HG02884 (cell line): Measurements from ENCODE around the gene FRMPD2.
A peak's percentile ranks its signal among the peaks of the same experiment; 100 is the strongest.
"Not testable (repeated sequence)": the region's sequence is repeated elsewhere in the genome, so short reads cannot be mapped to it uniquely, and the experiment has no call there.

ENCODE experiments used
- ATAC-seq: cut with Tn5 transposase; IDR thresholded peaks from one replicate; pipeline ENCODE4 v1.9.1; 2021; ENCODE audit warnings: mild to moderate bottlenecking, moderate library complexity; ENCODE audit not compliant: unreplicated experiment

Gene FRMPD2

GRCh38 chr10:48206482-48207250, 67.8 kb downstream of the FRMPD2 start:
- ATAC-seq: no peak

- peak; percentile 78 for ATAC-seq
Observed at GRCh38 chr10:48205918-48206317, 68.6 kb downstream of the FRMPD2 start.

GRCh38 chr10:48199580-48200377, 74.7 kb downstream of the FRMPD2 start:
- ATAC-seq: no peak

- no peak for ATAC-seq
Observed at GRCh38 chr10:48197236-48197899, 77.1 kb downstream of the FRMPD2 start.

GRCh38 chr10:48195803-48196202, 78.7 kb downstream of the FRMPD2 start:
- ATAC-seq: no peak

GRCh38 chr10:48194830-48195229, 79.7 kb downstream of the FRMPD2 start:
- ATAC-seq: no peak

GRCh38 chr10:48193556-48193955, 80.9 kb downstream of the FRMPD2 start:
- no peak for ATAC-seq

- ATAC-seq: no peak
Observed at GRCh38 chr10:48192881-48193450, 81.5 kb downstream of the FRMPD2 start.

- ATAC-seq: no peak
Observed at GRCh38 chr10:48187713-48188485, 86.6 kb downstream of the FRMPD2 start.

GRCh38 chr10:48187126-48187525, 87.4 kb downstream of the FRMPD2 start:
- ATAC-seq: no peak

GRCh38 chr10:48186264-48186804, 88.2 kb downstream of the FRMPD2 start:
- not testable (repeated sequence) for ATAC-seq

GRCh38 chr10:48184224-48184623, 90.3 kb downstream of the FRMPD2 start:
- ATAC-seq: no peak

GRCh38 chr10:48172715-48173114, 101.8 kb downstream of the FRMPD2 start:
- not testable (repeated sequence) for ATAC-seq

- ATAC-seq: not testable (repeated sequence)
Observed at GRCh38 chr10:48160670-48161069, 113.8 kb downstream of the FRMPD2 start.

- not testable (repeated sequence) for ATAC-seq
Observed at GRCh38 chr10:48160163-48160562, 114.3 kb downstream of the FRMPD2 start.

- not testable (repeated sequence) for ATAC-seq
Observed at GRCh38 chr10:48154211-48155140, 120.0 kb downstream of the FRMPD2 start.

- ATAC-seq: not testable (repeated sequence)
Observed at GRCh38 chr10:48147643-48148042, 126.9 kb downstream of the FRMPD2 start.

GRCh38 chr10:48143721-48144642, 130.5 kb downstream of the FRMPD2 start:
- ATAC-seq: not testable (repeated sequence)
